Measurements from ENCODE around the gene RAP1B. TPM values are rescaled to one million over a fixed set of nuclear protein-coding genes. Genes with fewer than 3 reads are reported as not detected.

RAP1B gene
- total RNA-seq: 158 and 188 TPM in 2 replicates

DNA sequence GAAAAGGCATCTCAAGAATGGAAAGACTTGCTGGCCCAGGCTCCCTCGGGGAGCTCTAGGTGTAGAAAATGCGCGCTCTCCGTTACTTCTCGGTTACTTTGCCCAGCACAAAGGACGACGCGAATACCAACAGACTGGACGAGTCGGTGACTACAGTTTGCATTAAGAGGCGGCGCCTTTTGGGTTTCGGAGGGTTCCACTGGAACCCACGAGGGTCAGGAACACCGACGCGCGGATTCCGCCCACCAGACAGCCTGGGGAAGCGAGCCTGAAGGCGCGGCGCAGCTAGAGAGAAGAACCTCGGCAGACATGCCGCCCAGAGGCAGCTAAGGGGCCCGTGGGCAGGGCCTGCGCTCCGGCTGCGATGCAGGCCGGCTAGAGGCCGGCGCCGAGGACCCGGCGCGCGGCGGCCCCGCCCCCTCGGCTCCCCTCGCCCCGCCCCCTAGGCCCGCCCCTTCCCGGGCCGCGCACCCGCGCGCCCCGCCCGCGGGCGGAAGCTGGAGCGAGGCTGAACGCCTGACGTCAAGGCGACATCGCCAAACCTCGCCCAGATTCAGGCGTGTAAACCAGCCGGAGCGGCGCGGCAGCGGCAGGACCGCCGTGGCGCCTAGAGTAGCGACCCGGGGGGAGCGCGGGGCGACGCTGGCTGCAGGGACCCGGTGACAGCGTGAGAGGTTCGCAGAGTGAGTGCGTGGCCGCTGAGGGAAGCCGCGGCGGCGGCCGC is at the start of gene RAP1B:
RAP1B (plus strand) TSS at position 530 of the 724 bp plus-strand sequence. CDS start 37,826 bp downstream, outside the sequence.
- peak; percentile 84 to 90 for DNase-seq (ENCODE audit: low read depth in 2 of 2)

DNA sequence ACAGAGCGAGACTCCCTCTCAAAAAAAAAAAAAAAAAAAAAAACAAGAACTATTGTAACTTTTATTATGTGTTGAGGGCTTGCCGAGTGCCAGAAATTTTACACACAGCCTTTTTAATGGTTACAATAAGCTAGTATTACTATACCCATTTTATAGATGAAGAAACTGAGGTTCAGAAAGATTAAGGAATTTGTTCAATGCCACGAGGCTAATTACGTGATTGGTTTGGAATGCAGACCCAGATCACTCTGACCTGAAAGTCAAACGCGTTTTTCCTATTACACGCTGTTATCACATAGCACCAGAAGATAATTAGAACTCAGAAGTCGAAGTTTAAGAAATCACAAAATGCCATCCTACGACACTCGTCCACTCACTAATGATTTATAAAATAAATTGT is 48.9 kb upstream of the RAP1B start:
- DNase-seq (ENCODE audit: low read depth in 2 of 2): no peak

GRCh38 chr12:68564166-68564565 is 46.5 kb upstream of the RAP1B start:
- no peak for DNase-seq (ENCODE audit: low read depth in 2 of 2)

DNA sequence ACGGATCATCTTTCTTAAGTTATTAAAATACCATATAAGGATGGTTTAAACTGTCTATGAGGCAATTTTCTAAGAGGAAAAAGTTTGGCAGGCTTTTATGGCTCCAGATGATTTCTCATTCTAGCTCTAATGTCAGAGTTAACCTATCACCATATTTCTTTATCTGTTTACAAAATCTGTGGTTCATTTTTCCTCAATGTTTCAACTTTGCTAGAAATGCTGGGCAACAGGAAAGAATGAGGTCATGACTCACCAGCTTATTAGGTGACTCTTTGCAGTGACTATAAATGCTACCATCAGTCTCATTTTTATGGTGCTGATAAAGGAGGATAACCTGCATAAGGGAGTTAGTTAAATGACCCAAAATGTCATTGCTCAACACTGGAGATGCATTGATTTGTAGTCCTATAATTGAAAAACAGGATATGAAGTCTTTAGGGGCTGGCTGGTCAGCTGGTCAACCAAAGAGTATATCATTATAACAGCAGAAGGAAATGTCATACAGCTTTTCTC is 45.3 kb upstream of the RAP1B start:
- peak; percentile 30 to 87 for DNase-seq (ENCODE audit: low read depth in 2 of 2)

GRCh38 chr12:68568922-68569569 is 41.7 kb upstream of the RAP1B start:
- no peak for DNase-seq (ENCODE audit: low read depth in 2 of 2)

DNA sequence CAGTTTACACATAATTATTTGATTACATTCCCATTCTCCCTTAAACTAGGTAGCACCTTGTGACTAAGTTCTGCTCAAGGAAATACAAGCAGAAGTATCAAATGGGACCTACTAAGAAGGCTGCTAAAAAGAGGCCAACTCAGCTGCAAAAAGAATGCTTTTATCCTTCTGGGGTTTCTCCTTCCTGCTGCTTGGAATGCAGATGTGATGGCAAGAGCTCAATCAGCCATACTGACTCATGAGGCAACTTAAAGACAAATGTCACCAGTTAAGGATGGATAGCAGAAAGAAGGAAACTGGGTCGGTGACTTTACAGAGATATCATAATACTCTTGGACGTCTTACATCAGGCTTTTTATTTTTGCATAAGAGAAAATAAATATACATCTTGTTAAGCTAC is 38.0 kb upstream of the RAP1B start:
- no peak for DNase-seq (ENCODE audit: low read depth in 2 of 2)

GRCh38 chr12:68573406-68573805 is 37.3 kb upstream of the RAP1B start:
- no peak for DNase-seq (ENCODE audit: low read depth in 2 of 2)

DNA sequence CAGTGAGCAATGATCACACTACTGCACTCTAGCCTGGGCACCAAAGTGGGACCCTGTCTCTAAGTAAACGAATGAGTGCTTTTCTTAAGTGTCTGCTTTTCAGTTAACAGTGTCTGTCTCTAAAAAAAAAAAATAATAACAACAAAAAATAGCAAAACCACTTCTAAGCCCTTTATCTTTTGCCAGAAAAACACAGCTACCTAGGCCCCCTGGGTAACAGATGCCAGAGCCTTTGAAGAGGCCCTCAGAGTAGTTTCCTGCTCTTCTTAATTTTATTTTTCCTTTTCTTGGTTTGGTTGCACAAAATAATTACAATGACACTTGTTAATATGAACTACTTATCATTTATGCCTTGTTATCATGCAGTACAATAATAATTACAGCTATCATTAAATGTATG is 32.8 kb upstream of the RAP1B start:
- DNase-seq (ENCODE audit: low read depth in 2 of 2): no peak

- no peak for DNase-seq (ENCODE audit: low read depth in 2 of 2)
Observed at GRCh38 chr12:68578765-68579164, 31.9 kb upstream of the RAP1B start.

GRCh38 chr12:68579254-68579653 is 31.4 kb upstream of the RAP1B start:
- no peak for DNase-seq (ENCODE audit: low read depth in 2 of 2)

DNA sequence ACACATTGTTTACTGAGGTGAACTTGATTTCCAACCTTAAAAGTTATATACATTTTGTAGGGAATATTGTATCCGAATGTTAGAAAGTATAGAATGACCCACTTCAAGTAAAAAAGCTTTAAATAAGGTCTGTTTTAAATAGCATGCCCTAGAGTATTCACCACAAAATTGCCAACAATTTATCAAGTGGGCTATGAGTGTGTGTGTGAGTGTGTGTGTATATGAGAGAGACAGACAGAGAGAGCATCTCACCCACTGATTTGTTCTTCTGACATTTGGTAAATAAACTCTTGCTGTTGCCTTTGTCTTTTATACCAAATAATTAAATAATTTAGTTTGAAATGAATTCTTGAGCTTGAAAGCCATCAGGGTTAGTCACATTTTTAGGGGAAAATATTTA is 29.8 kb upstream of the RAP1B start:
- DNase-seq (ENCODE audit: low read depth in 2 of 2): no peak

- DNase-seq (ENCODE audit: low read depth in 2 of 2): no peak
Observed at GRCh38 chr12:68581926-68582325, 28.8 kb upstream of the RAP1B start.

DNA sequence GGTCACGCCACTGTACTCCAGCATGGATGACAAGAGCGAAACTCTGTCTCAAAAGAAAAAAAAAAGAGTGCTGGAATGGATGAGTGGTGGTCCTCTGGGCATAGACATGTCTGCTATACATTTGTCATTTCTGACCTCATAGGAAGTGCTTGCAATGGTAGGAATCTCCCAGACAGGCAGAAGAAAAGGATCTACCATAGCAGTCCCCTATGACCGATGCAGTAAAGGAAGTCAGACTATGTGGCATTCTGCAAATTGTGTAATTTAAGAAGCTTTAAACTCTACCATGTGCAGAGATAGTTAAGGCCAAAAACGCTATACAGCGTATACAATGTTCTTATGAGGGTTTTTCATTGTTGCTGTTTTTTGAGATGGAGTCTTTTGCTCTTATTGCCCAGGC is 24.7 kb upstream of the RAP1B start:
- no peak for DNase-seq (ENCODE audit: low read depth in 2 of 2)

DNA sequence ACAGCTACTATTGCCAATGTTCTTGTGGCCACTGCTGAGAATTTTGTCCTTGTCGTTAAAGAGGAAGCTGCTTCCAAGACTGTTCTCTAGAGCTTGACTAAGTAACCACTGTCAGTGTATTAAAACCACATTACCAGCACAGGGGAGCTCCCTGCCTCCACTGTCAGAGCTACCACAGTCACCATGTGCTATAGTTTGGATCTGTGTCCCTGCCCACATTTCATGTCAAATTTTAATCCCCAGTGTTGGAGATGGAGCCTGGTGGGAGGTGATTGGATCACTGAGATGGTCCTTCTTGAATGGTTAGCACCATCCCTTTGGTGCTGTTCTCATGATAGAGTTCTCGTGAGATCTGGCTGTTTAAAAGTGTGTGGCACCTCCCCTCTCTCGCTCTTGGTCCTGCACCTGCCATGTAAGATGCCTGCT is 23.2 kb upstream of the RAP1B start:
- DNase-seq (ENCODE audit: low read depth in 2 of 2): no peak

- no peak for DNase-seq (ENCODE audit: low read depth in 2 of 2)
Observed at GRCh38 chr12:68589194-68589593, 21.5 kb upstream of the RAP1B start.

DNA sequence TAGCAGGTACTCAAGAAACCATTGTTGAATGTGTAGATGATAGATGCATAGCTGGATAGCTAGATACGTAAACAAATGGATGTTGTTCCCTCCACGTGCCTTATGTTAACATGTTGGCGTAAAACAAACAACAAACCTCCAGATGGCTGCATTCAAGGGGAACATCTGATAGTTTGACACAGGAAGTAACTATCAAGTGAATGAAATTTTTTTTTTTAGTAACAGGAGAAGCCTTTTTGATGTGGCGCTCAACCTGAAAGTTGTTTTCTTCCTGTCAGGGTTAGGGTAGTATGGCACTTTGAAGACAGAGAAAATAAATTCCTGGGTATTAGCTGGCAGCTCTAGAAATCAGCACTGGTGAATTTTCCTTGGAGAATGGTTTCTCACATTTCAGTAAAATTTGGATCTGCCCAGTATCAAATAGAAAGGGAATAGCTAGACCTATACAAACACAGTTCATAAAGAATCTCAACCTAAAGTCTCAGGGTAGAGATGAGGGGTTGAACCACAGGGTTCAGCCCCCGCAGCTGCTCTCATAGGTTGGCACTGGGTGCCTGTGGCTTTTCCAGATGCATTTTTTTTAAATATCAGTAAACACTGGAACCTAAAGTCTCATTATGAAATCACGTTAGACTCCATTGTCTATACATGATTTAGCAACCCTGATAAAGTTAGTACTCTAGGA is 18.8 kb upstream of the RAP1B start:
- no peak for DNase-seq (ENCODE audit: low read depth in 2 of 2)

GRCh38 chr12:68595241-68595640 is 15.5 kb upstream of the RAP1B start:
- no peak for DNase-seq (ENCODE audit: low read depth in 2 of 2)

DNA sequence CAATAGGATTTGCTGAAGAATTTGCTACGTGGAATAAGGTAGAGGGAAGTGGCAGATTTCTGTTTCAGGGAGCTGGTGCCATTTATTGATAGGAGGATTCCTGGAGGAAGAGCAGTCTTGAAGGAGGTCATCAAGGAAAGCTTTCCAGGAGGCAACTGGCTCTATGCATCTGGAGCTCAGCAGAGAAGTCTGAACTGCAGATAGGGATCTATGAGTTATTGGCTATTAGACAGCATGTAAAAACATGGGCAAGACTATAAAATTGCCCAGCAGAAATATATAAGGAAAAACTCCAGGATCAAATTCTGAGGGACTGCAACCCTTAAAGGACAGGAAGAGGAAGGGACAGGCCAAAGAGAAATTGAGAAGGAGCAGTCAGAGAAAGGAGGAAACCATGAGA is 8.9 kb upstream of the RAP1B start:
- no peak for DNase-seq (ENCODE audit: low read depth in 2 of 2)

- DNase-seq (ENCODE audit: low read depth in 2 of 2): no peak
Observed at GRCh38 chr12:68602720-68603119, 8.0 kb upstream of the RAP1B start.

DNA sequence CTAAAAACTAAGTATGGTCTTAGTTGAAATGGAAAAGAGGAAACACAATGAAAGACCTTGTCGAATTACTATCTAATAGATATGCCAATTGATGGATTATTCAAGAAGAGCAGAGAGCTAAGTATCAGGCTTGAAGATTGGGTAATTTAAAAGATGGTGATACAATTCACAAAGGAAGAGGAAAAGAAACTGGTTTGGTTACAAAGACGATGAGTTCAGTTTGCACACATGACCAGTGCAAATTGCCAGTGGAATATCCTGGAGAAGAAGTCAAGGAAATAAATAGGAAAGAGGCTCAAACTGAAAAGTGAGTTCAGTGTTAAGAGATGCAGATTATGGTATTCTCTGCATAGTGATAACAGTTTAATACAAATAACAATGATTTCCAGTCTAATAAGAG is 2.5 kb upstream of the RAP1B start:
- DNase-seq (ENCODE audit: low read depth in 2 of 2): no peak

GRCh38 chr12:68609998-68610369 is 715 bp upstream of the RAP1B start:
- DNase-seq (ENCODE audit: low read depth in 2 of 2): peak; percentile 9 to 25

- peak; percentile 50 to 74 for DNase-seq (ENCODE audit: low read depth in 2 of 2)
Observed at GRCh38 chr12:68611094-68611805, 551 bp downstream of the RAP1B start.

Measured in dermis microvascular lymphatic vessel endothelial cell (primary cell).